ENCODE data around the gene CCDC57. TPM values are rescaled to one million over a fixed set of nuclear protein-coding genes. Genes with fewer than 3 reads are reported as not detected.
"Not testable (repeated sequence)": the region's sequence is repeated elsewhere in the genome, so short reads cannot be mapped to it uniquely, and the experiment has no call there.

CCDC57 gene
- total and polyA plus RNA-seq, 9 of the 15 experiments (the other 6 are each of a cell fraction or from before 2014, with no cell fraction given): 0.83 to 36.2 (median 13.6) TPM

DNA sequence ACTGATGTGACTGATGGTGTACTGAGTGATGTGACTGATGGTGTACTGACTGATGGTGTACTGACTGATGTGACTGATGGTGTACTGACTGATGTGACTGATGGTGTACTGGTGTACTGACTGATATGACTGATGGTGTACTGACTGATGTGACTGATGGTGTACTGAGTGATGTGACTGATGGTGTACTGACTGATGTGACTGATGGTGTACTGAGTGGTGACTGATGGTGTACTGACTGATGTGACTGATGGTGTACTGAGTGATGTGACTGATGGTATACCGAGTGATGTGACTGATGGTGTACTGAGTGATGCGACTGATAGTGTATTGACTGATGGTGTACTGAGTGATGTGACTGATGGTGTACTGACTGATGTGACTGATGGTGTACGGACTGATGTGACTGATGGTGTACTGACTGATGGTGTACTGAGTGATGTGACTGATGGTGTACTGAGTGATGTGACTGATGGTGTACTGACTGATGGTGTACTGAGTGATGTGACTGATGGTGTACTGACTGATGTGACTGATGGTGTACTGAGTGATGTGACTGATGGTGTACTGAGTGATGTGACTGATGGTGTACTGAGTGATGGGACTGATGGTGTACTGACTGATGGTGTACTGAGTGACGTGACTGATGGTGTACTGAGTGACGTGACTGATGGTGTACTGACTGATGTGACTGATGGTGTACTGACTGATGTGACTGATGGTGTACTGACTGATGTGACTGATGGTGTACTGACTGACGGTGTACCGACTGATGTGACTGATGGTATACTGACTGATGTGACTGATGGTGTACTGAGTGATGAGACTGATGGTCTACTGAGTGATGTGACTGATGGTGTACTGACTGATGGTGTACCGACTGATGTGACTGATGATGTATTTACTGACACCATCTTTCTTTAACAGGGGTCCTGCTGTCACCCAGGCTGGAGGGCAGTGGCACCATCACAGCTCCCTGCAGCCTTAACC is 47.6 kb upstream of the CCDC57 start:
- H2AFZ ChIP-seq (ENCODE audit: low read depth, low read length); H3K9me3 ChIP-seq (replicated peaks; ENCODE audit: control insufficient read depth, insufficient read depth, low read depth, low read length); DNase-seq (ENCODE audit: extremely low read depth in 1 of 4, low spot score in 3 of 4); H4K20me1 ChIP-seq (replicated peaks; ENCODE audit: control insufficient read depth, insufficient read depth, low read length); ATAC-seq; H3K27ac ChIP-seq (ENCODE audit: extremely low read depth, low read depth, low read length); H3K9me1 ChIP-seq (ENCODE audit: control insufficient read depth, insufficient read depth, low read length); in situ Hi-C loops (cut with MboI); intact Hi-C loops (cut with micrococcal nuclease); FAIRE-seq; BruUV-seq (replicated peaks); CTCF ChIA-PET (ENCODE audit: low intra/inter-chr PET ratio); H3K9ac ChIP-seq (ENCODE audit: insufficient read depth in 1 of 2, low read depth in 2 of 2, low read length in 2 of 2); H3K27me3 ChIP-seq (ENCODE audit: control insufficient read depth in 2 of 2, insufficient read depth in 2 of 2, low read length in 2 of 2); H3K4me2 ChIP-seq (ENCODE audit: insufficient read depth, low read length); H3K4me3 ChIP-seq; H3K4me1 ChIP-seq (replicated peaks in 1 of 2; ENCODE audit: control insufficient read depth in 2 of 2, insufficient read depth in 2 of 2, low read length in 2 of 2); TF ChIP-seq TEAD4 (CRISPR knock-in tag; IDR thresholded peaks at IDR 0.05; ENCODE audit: borderline replicate concordance); PBX2 (CRISPR knock-in tag; IDR thresholded peaks at IDR 0.05; ENCODE audit: low read depth): not testable (repeated sequence)
- POLR2A ChIA-PET: interaction anchor here (0.6 to 0.9 kb wide), 3 partner anchors 8 to 296 kb away, joined by 3 read pairs; no protein-coding TSS in a partner anchor
- WGBS (ENCODE audit: insufficient coverage, low coverage, missing lambda C conversion rate): 90% methylated on average over 8 of the region's 8 CpGs
- Histone ChIP-seq H3K36me3 (ENCODE audit: control insufficient read depth, insufficient read depth, low read length) (peaks cover 99% of the 10 kb centered on the region), H3K79me2 (ENCODE audit: control insufficient read depth, insufficient read depth, low read length) (peaks cover 91% of the 10 kb centered on the region)
- peak; percentile 96 for TF ChIP-seq ARHGAP35 (IDR thresholded peaks at IDR 0.05; ENCODE audit: partially characterized antibody)
- TF ChIP-seq TEAD4 (IDR thresholded peaks at IDR 0.05; ENCODE audit: low read length): peak; percentile 2; the same call in 1 of the 2 replicates
- peak; percentile 94 for TF ChIP-seq PBX2 (tag; conservative IDR thresholded peaks at IDR 0.05; ENCODE audit: low read depth)
- peak in 1 of 2 experiments; percentile 15; a peak in 1 of 3 replicates for TF ChIP-seq CBX3 (IDR thresholded peaks at IDR 0.05; ENCODE audit: borderline replicate concordance in 1 of 2, low read length in 2 of 2)
- peak; percentile 84 for TF ChIP-seq LEF1 (IDR thresholded peaks at IDR 0.05)
- 0 out of 2 replicates have a peak, but pooled peaks have one; percentile 19 for TF ChIP-seq NKRF (IDR thresholded peaks at IDR 0.05; ENCODE audit: borderline replicate concordance)
- TF ChIP-seq PML (IDR thresholded peaks at IDR 0.05; ENCODE audit: low read length): peak; percentile 37; the same call in 1 of the 2 replicates
- peak in 1 of 2 experiments; percentile 37; a peak in 1 of 4 replicates for TF ChIP-seq MLLT1 (IDR thresholded peaks at IDR 0.05)
- TF ChIP-seq TRIM24 (IDR thresholded peaks at IDR 0.05): peak in 1 of 2 experiments; percentile 35; a peak in 1 of 4 replicates
